GM06990 (cell line): ENCODE data around the gene GHITM.

Source experiments
- DNase-seq: peaks from one replicate; pipeline ENCODE4 v3.0.0-alpha.2; 2011; ENCODE audit not compliant: insufficient read length; ENCODE audit errors: extremely low read depth
- H3K27me3 ChIP-seq: replicated peaks from 2 replicates; pipeline ENCODE4 v1.6.0; 2011; ENCODE audit warnings: low read length; ENCODE audit not compliant: control insufficient read depth, insufficient read depth
- H3K36me3 ChIP-seq: 2 replicates; pipeline ENCODE4 v1.5.1; 2011; ENCODE audit warnings: low read length; ENCODE audit not compliant: control insufficient read depth, insufficient read depth
- H3K4me3 ChIP-seq: replicated peaks from 2 replicates; pipeline ENCODE4 v1.5.1; 2011; ENCODE audit warnings: low read depth, mild to moderate bottlenecking, control low read depth, low read length
- TF ChIP-seq, protein P1 (sequence below): IDR thresholded peaks from 2 replicates; pipeline ENCODE4 v1.5.1; 2011; ENCODE audit warnings: low read length, control low read depth, mild to moderate bottlenecking, inconsistent platforms; ENCODE audit not compliant: insufficient read depth, poor library complexity, severe bottlenecking

GHITM gene

DNA sequence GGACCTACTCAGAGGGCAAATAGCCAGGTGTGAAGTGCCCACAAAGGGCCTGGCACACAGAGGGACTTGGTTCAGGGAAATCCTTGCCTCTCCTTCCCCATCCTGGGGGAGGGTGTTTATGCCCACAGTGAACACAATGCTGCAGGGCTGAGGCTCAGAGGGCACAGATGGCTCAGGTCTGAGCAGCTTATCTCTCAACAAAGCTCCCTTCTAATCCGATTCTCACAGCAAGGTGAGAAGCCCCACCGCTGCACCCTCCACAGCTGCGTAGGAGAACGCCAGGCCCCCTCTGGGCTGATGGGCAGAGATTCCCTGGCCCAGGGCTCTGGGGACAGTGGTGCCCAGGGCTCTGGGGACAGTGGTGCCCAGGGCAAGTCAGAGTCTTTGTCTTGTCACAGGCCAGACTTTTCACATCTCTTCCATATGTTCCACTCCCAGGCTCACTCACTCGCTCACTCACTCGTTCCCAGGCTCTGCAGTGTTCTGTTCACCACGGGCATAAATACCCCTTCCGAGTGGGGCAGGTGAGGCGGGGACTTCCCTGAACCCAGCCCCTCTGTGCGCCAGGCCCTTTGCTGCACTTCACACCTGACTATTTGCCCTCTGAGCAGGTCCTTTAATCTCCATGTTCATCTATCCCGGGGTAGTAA lies 46.3 kb downstream of the GHITM start:
- DNase-seq: no peak
- H3K27me3 ChIP-seq: no peaks in the 10 kb centered on the region
- no peaks in the 10 kb centered on the region for H3K36me3 ChIP-seq
- H3K4me3 ChIP-seq: no peak overlapping the region
- TF ChIP-seq, protein P1, sequence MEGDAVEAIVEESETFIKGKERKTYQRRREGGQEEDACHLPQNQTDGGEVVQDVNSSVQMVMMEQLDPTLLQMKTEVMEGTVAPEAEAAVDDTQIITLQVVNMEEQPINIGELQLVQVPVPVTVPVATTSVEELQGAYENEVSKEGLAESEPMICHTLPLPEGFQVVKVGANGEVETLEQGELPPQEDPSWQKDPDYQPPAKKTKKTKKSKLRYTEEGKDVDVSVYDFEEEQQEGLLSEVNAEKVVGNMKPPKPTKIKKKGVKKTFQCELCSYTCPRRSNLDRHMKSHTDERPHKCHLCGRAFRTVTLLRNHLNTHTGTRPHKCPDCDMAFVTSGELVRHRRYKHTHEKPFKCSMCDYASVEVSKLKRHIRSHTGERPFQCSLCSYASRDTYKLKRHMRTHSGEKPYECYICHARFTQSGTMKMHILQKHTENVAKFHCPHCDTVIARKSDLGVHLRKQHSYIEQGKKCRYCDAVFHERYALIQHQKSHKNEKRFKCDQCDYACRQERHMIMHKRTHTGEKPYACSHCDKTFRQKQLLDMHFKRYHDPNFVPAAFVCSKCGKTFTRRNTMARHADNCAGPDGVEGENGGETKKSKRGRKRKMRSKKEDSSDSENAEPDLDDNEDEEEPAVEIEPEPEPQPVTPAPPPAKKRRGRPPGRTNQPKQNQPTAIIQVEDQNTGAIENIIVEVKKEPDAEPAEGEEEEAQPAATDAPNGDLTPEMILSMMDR: no peak

DNA sequence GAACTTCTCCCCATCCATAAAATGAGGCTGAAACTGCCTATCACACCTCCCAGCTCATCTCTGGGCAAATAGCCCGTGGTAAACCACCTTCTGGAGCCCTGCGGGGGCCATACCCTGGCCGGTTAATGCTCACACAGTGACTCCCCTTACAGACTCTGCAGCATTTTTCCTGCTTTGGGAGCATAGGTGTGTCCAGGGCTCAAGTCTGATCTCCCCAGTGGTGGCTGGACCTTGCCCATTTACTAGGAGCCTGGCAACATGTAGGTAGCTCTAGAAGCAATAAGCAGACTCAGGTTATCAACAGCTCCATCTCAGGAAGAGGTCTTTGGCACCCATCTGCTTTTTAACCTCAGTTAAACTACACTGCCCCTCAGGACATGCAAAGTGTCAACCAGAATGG lies 49.5 kb downstream of the GHITM start:
- H3K27me3 ChIP-seq: peaks cover 2% of the 10 kb centered on the region
- H3K4me3 ChIP-seq: no peak overlapping the region
- no peaks in the 10 kb centered on the region for H3K36me3 ChIP-seq
- TF ChIP-seq, protein P1: no peak
- no peak for DNase-seq

DNA sequence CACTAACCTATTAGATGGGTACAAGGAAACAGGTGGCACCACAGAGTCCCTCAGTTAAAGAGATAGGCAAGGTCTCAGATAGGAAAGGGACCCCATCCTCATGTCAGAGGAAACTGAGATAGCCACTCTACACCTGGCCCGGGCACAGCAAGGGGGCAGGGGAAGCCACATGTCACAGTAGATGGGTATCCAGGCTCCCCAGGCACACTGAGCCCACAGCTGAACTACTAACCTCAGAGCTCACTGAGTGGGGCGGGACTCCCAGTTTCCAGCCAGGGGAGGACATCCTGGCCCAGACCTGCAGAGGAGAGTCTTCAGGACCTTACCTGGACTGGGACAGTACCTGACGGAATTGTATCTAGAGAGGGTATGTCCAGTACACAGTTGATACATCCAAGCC lies 51.3 kb downstream of the GHITM start:
- peaks cover 11% of the 10 kb centered on the region for H3K27me3 ChIP-seq
- no peaks in the 10 kb centered on the region for H3K36me3 ChIP-seq
- no peak overlapping the region for H3K4me3 ChIP-seq
- TF ChIP-seq, protein P1: no peak
- DNase-seq: no peak

DNA sequence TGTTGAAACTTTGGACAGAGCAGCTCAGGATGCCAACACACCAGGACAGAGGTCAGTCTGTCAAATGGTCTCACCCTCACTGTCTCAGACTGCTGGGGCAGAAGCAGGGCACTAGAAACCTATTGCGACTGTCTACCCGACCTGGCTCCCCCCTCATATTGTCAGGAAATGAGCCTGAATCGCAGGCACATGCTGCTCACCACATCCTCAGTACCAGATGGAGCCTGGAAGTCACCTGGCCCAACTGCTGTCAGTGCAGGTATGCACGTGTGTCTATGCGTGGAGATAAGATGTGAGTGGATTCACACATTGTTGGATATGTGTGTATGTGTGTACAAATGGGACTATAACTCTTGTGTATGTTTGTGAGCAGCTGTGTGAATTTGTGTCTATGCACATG lies 51.8 kb downstream of the GHITM start:
- TF ChIP-seq, protein P1: no peak
- no peak for DNase-seq
- Histone ChIP-seq H3K36me3 (no peaks in the 10 kb centered on the region), H3K27me3 (peaks cover 13% of the 10 kb centered on the region), H3K4me3 (no peak overlapping the region)

DNA sequence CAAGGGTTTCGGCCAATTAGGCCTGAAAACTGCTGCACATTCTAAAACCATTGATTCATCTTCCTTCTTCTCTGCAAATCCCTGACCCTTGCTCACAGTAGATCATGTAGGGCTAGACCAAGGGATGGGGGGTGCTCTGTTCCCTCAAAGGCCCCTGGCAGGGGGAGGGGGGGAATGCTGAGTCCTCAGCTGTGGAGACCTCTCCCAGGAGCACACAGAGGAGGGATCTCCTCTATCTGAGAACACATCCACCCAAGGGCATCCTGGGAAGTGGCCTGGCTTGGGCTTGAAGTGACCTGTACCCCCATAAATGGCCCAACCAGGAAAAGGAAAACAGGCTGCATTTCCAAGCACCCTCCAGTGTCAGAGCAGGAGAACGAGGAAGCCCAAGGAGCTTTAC lies 54.0 kb downstream of the GHITM start:
- Histone ChIP-seq H3K36me3 (no peaks in the 10 kb centered on the region), H3K27me3 (peaks cover 15% of the 10 kb centered on the region), H3K4me3 (no peak overlapping the region)
- DNase-seq: no peak
- TF ChIP-seq, protein P1: no peak

DNA sequence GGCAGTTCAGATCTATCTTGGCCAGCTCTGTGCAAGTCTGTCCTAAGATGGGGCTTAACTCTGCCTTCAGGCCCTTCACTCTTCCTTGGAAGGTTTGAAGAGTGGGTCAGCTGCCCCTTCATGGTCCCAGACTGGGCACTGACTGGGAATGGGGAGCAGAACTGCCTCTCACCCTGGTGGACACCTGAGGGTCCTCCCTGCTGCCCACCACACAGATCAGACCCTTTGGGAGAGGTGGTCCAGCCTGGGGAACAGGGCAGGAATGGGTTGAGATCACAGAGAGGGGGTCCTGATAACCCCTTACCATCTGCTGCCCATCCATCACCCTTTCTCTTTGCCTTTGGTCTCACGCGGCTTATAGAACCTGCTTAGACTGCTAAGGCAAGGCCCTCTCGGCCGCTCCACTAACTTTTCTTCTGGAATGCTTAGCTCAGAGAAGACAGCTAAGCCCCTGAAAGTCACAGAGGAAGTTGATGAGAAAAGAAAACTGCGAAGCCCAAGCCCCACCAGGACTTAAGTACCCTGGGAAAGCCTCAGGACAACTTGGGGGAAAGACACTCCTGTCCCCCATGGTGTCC lies 54.6 kb downstream of the GHITM start:
- peaks cover 16% of the 10 kb centered on the region for H3K27me3 ChIP-seq
- TF ChIP-seq, protein P1: no peak
- H3K36me3 ChIP-seq: no peaks in the 10 kb centered on the region
- H3K4me3 ChIP-seq: peak overlapping the region; percentile 52
- DNase-seq: no peak
